HL-60/S4 treated with phorbol 12-myristate 13-acetate at 8.2 ng/mL for 4 days and 3 days (cell line): Measurements from ENCODE around the gene MEGF11.

Experiments
- in situ Hi-C: fragments of 300-500 bp; cut with MboI; formaldehyde crosslinking; loops from 2 replicates; pipeline ENCODE4 v1.15.0; 2022; ENCODE audit warnings: low sequenced_read_pairs

MEGF11 gene

DNA sequence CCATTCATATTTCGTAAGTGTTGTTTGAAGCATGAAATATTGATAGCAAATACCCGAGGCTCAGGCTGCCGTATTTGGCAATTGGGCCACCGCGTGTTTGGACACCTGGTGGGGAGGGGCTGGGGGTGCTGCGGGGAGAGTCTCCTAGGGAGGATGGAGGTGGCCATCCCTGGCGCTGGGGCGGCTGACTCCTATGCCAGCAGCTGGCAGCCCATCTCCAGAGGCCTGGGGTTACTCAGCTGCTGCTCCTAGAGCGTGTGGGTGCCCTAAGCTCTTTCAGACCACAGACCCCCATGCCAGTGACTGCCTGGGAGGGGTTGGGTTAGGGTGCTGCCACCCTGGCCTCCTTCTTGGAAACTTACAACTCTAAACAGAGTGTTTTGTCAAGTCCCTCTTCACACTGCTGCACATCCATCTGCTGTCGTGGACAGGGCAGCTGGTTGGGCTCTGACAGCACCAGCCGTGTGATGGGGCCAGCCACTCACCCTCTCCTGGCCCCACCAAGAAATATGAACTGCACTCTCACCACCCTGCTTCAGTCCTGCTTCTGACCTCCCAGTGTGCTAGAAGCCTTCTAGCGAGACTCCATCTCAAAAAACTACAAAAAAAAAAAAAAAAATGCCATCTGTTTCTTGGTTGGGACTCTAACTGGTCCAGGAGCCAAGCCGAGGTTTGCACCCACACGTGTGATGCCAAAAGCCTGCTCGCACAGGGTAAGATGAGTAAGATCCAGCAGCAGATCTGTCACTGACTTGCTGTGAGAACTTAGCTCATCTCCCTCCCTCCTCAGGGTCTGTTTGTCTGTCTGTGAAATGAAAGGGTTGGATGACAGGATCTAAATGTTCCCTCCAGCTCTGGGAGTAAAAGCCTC, 156.2 kb downstream of the MEGF11 start:
- in situ Hi-C loops, result no loop called here

DNA sequence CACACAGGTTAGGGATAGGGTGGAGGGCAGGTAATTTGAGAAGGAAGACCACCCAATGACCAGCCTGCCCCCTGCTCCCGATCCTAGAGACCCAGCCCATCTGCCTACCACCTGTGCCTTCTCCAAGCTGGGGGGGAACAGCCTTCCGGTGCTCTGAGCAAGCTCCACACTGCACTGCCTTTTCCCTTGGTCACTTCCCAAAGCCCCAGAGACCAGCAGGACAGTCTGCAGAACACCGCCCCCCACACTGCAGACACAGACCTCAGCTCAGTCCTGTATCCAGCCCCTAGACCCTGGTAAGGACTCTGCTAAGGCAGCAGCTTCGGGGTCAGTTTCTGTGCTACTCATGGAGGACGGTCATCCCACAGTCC, 156.9 kb downstream of the MEGF11 start:
- in situ Hi-C loops, result no loop called here

DNA sequence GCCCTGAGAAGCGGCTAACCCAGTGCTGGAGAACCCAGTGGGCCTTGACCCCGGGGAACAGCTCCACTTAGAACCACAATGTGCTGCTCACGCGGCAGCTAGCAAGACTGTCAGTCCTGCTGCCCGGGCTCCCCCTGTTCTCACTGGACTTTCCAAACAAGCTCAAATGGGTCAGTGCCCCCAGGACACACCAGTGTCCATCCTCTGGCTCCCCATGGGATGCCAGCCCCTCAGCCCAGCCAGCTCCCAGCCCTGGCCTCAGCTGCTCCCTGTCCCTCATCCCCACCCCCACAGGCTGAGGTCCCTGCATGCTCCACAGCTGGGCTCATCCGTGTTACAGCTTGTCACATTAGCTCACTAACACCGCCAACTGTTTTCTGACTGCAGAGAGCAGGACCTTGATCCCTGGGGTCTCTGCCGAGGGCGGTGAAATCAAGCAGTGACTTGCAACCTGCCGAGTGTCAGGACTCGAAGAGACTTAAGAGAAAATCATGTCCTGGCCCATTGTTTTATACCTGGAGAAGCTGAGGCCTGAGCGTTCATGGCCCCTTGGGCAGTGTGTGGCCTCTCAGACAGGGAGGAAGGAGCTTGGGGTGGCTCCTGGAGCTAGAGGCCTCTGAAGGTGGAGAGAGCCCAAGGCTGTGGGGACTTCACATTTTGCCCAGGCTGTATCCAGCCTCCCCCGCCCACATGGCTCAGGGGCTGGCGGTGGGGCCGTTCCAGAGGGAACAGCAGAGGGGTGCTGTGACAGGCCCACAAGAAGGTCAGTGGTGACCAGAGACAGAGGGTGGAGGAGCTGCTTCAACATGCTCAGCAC, 157.5 kb downstream of the MEGF11 start:
- in situ Hi-C loops, result no loop called here

DNA sequence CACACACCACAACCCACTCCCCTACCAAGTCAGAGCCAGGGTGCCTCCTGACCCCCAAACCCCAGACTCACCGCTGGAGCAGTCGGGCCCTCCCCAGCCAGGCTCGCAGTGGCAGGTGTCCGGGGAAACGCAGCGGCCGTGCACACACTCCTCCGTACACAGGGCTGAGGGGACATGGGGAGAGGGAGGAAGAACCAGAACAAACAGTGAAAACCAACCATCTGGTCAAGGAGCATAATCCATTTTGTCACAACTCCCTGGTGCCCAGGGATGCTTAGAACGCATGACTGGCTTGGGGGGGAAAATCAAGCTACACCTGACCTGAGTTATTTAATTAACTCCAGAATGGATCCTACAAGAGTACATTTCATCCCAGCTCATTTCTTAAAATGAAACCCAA, 159.2 kb downstream of the MEGF11 start:
- in situ Hi-C loops, result no loop called here

DNA sequence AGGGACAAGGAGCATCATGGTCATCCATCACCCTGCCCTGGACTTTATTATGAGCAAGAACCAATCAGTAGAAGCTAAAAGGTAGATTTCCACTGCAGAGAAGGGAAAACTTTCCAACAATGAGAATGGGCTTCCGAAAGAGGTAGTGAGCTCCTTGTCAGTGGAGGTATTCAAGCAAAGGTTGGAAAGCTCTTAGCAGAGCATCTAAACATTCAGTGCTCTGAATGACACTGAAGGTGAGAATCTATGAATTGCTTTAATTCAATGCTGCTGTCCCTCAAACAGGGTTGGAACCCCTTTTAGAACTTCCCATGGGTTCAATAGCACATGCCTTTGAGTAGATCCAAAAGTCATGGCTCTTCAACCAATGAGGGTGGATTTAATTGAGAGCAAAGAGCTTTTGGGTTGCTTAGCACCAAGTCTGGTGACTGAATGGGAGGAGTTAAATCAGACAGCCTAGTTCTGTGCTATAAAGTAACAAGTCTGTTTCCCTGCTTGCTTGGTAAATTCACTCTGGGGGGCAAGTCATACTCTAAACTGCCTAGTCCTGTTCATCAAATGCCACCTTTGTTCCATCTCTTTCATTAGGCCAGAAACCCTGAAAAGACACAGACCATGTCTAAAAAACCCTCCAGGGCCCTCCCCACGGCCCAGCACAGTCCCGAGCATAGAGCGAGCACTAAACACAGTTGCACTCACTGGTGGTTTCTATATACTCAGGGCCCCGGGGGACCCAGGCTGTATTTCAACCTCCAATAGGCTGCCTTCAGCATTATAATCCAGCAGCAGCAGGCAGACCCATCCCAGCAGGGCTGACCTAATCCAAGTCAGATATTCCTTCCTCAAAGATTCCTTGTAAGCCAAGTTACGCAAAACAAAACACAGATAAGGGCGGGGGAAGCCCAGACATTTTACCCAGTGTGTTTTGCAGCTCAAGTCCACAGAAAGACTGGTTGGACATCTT, 161.2 kb downstream of the MEGF11 start:
- in situ Hi-C loops, result no loop called here

DNA sequence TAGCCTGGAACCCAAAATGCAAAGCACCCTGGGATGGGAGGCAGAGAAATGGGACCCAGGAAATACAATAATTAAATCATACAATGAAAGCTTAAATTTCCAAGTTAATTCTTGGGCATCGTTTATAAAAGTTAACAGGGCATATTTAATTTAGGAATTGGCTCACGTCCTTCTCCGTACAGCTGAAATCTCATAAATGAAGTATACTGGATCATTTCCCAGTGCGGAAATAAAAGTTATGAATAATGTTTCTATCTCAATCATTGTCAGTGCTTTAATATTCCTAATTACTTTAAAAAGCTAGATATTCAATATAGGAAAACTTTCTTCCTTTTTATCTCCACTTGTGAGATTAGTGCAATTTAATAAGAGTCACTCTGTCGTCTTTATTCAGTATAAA, 164.0 kb downstream of the MEGF11 start:
- in situ Hi-C loops, result no loop called here

DNA sequence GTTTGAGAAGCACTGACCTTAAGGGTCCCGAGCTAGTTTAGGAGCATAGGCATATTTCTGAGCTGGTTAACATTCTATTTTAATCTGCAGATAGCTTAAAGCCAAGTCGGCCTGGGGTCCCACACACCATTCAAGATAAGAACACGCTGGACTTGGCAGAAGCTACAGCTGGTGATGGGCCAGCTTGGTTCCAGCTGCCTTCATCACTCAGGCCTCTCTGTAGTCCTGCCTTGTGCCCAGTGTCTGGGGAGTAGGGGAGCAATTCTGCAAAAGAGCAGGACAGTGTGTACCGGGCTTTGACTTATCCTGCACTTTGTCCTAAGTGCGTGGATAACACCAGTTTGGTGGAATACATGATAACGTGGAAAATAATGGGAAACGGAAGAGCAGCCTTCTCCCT, 164.5 kb downstream of the MEGF11 start:
- in situ Hi-C loops, result no loop called here

DNA sequence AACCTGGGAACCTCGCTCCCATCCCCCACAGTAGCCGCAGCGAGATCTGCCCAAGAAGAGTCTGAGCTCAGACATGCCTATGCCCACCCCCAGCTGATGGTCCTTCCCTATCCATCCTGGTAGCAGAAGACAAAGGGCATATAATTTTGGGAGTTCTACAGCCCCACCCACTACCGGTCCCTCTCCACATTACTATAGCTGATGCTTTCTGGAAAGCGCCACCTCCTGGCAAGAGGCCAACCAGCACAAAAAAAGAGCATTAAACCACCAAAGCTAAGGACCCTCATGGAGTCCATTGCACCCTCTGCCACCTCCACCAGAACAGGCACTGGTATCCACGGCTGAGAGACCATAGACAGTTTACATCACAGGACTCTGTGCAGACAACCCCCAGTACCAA, 168.4 kb downstream of the MEGF11 start:
- in situ Hi-C loops, result no loop called here

DNA sequence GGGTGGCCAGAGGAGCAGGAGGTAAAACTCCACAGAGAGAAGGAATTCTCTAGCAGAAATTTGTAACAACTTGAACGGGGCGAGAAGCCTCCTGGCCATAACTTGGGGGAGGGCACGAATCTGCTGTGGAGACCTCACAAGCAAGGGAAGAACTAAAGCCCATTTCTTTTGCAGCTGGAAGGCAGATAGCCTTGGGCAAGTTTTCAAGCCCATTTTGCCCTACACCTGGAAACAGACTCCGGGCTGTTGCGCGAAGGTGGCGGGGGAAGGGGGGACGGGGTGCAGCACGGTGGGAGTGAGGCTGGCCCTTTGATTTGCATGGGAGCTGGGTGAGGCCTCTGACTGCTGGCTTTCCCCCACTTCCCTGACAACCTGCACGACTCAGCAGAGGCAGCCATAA, 168.8 kb downstream of the MEGF11 start:
- in situ Hi-C loops, result no loop called here

DNA sequence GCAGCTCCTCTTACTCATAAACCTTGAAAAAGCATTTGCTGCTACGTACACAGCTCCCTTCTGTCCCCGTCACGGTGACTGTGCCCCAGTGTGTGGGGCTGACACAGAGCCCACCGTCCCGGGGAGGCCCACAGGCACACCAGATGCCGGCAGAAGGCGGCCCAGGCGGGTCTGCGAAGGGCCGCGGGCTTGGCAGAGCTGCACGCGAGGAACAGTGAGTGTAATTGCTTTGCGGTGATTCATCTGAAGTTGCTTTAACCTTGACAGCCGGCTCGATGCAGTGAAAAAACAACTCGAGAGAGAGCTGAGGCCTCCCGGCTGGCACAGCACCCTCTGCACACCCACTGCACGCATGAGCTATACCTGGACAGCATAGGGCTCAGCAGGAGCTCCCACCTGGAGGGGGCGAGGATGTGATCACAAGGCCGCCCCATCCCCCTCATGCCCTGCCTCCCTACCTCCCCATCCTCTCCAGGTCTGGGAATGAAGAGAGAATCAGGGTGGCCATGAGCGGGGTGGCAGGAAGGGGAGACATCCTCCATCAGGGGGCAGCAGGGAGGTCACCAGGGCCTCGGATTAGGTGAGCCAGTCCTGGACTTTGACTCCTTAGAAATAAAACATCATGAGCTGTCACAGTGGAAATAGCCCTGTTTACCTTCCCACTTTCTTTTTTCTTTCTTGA, 172.7 kb downstream of the MEGF11 start:
- in situ Hi-C loops, result no loop called here

DNA sequence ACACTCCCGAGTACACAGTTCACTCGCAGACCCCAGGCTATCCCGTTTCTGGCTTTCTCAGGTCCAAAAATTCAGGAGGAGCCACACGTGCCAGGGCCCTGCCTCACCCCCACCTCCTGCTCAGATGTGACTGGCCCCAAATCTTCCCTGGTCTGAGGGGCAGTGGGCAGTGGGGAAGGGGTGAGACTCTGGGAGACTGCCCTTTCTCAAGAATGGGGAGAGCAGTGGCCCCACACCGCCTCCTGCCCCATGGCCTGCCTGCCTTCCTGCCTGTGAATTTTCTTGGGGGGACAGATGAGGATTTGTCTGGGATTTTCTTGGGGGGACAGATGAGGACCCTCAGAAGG, 174.6 kb downstream of the MEGF11 start:
- in situ Hi-C loops, result no loop called here

DNA sequence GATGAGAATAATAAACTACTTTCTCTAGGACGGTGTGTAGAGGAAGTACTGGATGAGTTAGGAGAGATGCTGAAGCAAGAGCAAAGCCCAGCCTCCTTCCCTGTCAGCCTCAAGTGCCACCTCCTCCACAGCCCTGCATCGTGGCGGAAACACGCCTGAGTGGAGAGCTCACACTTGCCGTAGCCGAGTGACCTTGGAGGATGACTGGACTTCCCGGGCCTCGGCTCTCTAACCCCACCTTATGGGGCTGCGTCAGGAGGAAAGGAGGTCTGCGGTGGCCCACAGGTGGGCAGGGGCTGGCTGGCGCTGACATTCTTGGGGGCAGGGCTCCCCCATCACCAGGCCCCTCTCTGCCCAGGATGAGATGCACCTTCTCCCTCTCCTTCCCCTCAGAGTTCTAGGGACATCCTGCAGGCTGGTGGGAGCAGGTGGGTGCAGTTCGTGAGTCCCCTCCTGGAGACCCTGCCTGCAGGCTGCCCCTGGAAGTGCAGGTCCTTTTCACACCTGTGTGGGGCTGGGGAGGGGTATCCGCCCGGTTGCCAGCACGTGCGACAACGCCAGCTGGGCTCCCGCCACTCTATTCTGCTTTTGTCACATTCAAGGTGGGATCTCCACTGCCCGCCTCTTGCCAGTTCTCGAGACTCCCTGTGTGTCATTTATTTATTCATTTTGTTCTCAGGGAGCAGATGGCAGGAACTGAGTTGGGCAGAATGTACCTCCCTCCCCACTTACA, 175.2 kb downstream of the MEGF11 start:
- in situ Hi-C loops, result no loop called here

DNA sequence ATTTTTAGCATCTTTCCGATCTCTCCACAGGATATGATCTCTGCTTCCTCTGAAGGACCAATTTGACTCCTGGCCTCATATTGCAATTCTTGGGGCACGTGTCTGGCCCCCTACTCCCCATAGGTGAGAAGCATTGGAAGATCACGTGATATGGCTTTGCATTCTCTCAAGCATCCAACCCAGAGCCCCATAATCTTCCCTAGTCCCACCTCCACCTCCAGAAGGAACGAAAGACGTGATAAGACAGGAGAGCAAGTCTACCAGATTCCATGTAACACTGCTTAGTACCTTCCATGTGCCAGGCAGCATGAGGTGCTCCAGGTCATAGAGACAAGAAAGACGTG, 176.3 kb downstream of the MEGF11 start:
- in situ Hi-C loops, result no loop called here

DNA sequence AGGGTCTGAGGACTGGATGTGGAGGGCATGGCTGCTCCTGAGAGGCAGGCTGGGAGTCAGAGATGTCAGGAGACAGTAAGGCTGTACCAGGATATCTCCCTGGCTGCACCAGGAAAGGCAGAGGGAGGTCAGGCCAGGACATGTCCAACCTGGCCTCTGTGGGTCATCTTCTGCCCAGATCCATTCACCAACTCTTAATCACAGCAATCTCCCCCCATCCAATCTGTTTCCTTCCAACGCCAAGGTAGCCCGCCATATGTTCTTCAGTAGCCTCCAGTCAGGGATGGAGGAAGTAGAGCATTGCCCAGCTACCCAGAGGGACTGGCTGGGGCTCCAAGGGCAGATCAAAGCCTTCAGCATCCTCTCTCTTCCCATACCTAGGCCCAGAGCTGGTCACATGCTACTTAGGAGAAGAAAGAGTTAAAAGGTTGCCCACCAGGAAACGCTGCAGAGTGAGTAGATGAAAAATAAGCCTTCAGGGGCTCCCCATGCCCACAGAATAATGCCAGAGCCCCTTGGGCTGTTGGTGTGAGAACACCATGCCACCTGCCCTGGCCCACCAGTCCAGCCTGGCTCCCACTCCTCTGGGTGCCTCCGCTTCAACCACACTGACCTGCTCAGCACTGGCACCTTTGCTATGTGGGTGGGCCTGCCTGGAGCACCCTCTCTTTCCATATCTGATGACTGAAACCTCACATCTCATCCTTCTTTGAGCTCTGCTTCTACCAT, 176.8 kb downstream of the MEGF11 start:
- in situ Hi-C loops, result no loop called here

DNA sequence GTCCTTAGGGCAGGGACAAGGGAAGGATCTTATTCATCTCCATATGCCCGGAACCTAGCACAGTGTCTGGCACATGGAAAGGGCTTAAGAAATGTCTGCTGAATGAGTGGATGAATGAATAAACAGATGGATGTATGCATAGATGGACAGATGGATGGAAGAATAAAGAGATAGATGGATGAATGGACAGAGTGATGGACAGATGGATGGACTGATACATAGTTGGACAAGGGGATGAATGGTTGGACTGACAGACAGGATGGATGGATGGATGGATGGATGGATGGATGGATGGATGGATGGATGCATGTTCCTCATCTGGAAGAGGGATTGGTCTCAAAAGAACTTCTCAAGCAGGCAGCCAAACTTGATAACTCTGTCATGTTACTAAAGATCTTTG, 177.6 kb downstream of the MEGF11 start:
- in situ Hi-C loops, result no loop called here

DNA sequence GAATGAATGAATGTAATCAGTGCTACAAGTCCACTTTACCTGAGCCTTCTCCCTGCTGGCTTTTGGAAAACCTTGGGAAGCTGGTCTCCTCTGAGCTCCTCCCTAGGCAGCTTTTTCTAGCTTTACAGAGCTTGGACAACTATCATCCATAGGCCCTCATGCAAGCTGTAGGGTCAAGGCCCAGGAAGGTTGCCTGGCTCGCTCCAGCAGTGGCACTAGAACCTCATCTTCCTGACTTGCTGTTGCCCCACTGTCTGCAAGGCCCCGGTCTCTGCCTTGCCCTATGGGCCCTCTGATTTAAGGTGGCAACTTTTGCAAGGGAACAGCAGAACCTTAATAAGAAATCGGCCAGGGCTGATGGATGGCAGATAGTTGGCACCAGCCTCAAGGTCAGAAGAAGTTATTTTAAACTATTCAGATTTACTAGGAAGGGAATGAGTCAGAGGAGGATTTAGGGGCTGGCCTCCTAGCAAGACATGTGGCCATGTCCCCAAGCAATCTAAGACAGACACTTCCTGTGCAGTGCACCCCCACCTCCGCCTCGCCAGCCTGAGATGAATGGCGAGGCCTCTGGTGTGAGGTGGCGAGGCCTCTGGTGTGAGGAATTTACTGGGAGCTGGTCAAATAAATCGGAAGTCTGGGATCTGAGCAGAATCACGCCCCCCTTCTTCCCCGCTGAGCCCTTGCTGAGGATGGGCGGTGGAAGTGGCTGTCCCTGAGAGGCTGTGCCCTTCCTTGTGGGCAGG, 180.8 kb downstream of the MEGF11 start:
- in situ Hi-C loops, result no loop called here

DNA sequence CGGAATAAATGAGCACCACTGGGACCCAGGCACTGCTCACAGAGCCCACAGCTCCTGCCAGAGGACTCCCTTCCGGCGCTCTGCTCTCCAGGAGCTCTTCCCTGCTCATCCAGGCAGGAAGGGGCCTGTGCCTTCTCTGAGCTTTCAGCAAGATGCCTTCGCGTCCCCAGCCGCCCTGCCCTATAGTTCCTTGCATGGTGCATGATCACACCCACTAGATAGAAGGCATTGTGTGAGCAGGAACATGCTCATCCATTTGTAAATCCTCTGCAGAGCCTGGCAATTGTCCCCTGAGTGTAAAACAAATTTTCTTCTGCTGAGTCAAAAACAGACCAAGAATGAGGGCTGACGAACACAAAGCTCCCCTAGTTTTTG, 181.6 kb downstream of the MEGF11 start:
- in situ Hi-C loops, result no loop called here

DNA sequence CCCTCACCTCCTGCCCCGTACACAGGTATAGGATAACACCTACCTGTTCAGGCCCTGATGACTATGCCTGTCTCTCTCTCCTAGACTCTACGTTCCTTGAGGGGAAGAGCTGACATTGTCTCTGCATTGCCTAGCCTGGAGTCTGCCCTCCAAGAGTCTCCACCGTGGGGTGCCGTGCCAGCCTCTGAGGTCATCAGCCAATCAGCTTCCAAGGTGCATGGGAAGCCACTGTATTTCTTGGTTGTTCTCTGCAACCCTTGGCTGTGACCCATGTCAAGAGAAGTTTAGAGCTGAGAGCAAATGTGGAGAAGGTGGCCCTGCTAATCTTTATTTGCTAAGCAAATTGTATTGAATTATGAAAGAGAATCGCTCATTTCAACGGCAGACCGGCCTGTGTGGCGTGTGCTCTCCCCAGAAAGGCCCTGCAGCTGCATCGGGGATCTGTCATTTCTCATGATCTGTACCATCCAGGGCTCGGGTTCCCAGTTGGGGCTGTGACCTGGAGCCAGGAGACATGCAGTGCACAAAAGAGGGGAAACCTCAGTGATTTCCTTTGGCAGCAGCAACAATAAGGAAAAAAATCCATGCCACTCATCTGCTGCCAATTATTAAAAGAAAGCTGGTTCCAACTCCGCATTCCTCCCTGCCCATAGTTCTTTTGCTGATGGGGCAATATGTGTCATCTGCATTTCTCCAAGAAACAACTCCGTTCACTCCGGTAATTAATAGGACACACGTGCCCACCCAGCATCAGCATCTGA, 182.2 kb downstream of the MEGF11 start:
- in situ Hi-C loops, result no loop called here
